NCI-H526 treated with DMSO at 0.1 percent for 48 hours (cell line): ENCODE measurements around the gene C19orf81.

Experiments
- DNase-seq: peaks from one replicate; lab custom pipeline; 2025; lab: John Stamatoyannopoulos, UW

C19orf81 gene

DNA sequence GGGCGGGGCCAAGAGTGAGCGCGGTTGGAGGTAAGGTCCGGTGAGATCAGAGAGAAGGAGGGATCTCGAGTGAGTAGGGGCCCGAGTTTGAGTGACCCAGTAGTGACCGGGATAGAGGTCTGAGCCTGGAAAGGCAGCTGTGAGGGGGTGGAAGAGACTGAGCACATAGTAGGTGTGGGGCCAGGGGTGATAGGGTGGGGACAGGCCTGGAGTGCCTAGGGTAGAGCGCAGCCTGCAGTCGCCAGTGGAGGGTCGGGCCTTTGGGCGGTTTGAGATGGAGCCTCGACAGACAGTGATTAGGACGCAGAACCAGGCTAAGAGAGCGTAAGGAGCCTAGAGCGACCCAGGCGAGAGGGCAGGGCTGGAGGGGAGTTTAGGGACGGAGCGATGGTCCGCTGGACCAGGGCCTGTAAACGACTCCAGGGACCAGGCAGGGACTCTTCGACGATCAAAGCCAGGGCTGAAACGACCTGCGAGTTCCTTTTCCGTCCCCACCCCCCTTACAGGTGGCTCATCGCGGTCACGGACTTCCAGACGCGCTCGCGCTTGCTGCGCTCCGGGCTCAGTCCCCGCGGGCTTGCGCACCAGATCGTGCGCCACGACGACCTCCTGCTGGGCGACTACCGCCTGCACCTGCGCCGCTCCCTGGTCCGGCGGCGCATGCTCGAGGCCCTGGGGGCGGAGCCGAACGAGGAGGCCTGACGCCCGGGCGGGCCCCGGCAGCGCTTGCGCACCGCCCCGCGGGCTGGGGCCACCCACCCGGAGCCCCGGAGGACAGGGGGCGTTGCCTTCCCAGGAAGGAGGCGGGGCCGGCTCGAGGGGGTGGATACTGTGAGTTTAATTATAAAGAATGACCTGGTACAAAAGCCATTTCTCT is 9.4 kb downstream of the C19orf81 start:
- no peak for DNase-seq

DNA sequence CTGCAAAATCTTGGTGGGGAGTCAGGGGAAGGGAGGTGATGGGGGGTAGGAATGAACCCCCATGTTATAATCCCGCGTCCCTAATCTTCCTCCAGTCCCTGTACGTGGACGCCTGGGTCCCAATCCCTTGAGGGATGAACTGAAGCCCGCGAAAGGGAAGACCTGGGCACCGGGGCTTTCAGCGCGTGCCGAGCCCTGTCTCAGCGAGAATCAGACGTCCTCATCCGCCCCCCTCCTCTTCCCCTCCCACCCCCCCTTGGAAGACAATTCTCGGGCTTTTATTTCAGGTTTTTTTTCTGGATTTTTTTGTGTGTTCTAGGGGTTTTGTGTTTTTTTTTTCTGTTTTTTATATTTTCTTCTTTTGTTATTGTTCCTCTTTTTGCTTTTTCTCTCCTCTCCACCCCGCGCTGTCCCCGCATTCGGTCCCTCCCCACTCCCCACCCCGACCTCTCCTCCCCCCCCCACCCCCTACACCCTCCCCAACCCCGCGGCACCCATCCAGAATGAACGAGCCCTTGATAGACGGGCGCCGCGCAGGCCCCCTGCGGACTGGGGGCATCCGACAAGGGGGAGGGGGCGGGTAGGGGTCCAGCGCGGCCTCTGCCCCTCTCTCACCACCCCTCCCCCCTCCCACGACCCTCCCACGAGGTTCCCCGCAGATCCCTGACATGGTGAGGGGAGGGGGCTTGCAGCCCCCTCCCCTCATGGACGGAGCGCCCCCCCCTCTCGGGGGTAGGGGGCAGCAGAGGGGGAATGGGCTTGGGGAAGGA is 10.3 kb downstream of the C19orf81 start:
- DNase-seq, result no peak

DNA sequence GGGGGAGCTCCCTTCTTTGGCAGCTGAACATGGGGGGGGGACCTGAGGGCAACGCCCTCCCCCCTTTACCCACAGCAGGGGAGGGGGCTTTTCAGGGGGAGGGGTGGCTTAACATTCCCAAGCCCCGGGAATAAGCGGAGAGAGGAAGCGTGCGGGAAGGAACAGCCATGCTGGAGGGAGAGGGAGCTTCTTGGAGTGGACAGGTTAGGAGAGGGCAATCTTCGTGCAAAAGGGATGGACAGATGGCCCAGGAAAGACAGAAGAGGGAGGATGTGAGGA is 10.8 kb downstream of the C19orf81 start:
- no peak for DNase-seq

- no peak for DNase-seq
Observed at GRCh38 chr19:50661023-50661422, 11.8 kb downstream of the C19orf81 start.

DNA sequence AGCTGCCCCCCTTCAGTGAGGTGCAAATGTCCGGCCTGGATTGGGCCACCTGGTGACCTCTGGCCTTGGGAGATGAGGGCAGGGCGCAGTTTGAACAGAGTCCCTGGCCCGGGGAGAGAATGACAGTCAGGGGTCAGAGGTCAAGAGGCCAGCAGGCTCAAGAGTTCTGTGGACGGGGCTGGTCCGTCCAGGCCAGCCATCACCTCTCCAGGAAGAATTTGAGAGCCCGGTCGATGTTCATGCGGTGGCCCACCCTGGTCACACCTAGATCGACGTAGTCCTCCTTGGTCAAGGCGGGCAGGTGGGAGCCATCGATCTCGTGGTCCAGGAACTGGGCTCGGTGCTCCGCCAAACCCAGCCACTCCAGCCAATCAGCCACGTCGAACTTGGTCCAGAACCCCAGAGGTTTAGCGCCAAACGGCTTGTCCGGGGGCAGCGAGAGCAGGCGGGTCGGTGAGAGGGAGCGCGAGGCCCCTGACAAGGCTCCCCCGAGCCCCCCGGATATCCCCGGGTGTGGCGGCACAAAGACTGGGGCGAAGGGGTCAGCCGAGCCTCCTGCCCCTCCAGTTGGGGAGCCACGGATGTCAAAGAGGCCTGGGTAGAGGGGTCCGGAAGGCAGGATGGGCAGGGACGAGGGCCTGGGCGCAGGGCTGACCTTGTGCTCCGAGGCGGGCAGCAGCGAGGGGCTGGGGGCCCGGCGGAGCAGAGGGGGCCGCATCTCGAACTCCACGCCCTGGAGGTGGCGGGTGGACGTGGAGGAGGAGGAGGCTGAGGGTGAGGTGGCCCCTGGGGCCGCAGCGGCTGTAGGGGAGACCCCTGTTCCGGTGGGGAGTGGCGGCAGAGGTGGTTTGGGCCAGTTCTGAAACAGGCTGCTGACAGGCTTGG is 12.8 kb downstream of the C19orf81 start:
- no peak for DNase-seq

DNA sequence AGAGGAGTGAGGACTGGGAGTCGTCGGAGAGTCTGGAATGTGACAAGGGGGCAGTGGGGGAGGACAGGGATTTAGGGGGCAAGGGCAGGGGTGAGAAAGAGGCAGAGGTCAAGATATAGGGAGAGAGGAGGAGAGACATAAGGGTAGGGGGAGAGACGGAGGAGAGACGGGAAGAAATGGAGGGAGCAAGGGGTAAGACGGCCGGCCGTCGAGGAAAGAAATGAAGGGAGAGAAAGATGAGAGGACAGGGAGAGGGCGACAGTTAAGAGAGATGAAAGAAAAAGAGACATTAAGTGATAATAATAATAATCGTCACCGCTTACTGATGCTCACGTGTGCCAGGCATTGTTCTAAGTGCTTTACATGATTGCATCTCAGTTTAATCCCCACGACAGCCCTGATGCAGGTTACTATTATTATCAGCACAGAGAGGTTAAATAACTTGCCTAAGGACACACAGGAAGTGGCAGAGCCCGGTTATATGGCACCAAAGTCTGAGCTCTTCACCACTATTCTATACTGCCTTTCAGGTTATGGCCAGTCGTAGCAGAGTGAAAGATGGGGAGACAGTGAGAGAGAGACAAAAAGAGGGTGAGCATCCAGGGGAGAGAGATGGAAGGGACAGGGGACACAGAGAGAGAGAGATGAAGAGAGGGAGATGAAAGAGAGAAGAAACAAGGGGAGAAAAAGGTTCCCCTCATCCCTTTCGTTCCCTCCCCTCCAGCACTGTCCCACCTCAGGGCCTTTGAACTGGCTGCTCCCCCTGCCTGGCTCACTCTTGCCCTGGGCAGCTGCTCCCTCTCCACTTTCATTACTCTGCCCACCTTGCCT is 13.6 kb downstream of the C19orf81 start:
- no peak for DNase-seq

DNA sequence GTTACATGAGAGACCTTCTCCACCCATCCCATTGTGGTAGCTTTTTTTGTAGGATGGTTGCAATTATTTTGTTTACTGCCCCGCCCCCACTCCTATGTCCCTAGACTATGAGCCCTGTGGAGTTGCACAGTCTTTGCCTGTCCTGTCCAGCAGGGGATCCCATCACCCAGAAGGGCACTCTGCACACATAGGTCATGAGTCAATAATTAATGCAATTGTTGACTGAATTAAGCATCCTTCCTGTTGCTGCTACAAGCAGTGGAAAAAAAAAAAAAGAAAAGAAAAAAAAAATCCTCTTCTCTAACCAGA is 14.2 kb downstream of the C19orf81 start:
- no peak for DNase-seq

GRCh38 chr19:50664204-50664603 is 15.0 kb downstream of the C19orf81 start:
- DNase-seq, result no peak

DNA sequence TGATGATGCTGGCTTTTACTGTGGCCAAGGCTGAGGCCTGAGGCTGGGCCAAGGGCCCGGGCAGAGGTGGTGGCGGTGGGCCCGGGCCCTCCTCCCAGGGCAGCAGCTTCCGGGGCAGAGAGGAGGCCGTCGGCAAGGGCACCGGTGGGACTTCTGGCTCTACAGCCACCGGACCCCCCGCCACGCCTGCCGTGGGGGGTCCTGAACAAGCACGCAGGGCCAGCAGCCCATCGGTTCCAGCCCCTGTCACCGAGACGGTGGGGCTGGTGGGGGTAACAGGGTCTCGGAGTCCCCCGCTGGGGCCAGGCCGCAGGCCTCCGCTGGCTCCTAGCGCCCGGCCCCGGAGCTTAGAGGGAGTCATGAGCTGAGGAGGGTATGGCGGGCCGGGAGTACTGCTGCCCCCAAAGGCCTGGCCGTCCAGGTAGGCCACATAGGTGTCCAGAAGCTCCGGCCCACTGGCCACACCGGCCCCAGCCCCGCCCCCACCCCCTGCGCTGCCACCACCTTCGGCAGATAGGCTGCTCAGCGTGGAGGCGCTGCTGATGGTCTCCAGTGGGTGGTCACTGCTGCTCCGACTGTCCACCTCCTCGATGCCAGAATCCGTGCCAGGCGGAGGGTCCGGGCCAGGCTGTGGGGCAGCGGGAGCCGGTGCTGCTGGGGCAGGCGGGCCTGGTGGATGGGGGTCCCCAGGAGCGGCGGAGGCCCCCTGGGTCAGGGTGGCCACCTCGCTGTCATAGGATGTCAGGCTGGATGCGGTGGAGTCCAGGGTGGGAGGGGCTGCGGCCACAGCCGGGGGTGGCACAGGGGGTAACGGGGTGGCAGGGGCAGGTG is 17.3 kb downstream of the C19orf81 start:
- no peak for DNase-seq

DNA sequence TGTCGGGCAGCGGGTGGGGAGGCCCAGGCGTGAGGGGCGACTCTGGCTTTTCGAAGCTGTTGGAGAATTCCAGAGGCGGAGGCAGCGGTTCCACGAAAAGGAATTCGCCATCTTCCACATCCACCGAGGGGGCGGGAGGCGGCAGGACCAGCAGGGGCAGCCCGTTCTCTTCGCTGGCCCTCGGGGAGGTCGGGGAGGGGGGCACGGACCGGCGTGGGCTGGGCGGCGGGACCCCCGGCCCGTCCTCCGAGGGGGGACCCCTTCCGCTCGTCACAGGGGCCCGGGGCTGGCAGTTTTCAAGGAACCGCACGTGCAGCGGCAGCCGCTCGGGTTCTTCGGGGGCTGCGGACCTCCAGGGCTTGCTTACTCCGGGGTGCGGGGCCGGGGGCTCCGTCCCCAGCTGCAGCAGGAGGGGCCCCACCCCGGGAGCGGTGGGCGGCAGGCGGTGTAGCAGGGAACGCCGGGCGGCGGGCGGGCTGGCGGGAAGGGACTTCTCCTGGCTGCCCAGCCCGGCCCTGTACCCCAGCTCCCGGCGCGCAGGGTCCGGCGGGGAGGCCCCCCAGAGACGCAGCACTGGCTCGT is 18.0 kb downstream of the C19orf81 start:
- no peak for DNase-seq

DNA sequence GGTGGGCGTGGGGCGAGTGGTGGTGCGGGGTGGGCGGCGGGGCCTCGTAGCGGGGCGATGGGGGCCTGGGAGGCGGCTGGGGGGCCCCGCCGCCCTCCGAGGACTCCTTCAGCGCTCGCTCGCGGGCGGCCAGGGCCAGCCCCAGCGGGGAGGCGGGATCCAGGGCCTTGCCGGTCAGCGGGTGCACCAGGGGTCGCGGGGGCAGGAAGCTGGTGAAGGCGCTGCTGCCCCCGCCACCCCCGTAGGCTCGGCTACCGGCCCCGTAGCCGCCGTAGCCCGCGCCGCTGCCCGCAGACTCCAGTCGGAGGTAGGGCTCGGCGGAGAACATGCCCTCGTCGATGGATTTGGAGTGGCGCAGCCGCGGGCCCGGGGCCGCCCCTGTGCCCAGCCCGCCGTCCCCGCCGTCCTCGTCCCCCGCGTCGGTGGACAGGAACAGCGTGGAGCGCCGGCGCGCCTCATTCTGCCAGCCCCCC is 18.6 kb downstream of the C19orf81 start:
- no peak for DNase-seq

- no peak for DNase-seq
Observed at GRCh38 chr19:50668416-50668815, 19.2 kb downstream of the C19orf81 start.

DNA sequence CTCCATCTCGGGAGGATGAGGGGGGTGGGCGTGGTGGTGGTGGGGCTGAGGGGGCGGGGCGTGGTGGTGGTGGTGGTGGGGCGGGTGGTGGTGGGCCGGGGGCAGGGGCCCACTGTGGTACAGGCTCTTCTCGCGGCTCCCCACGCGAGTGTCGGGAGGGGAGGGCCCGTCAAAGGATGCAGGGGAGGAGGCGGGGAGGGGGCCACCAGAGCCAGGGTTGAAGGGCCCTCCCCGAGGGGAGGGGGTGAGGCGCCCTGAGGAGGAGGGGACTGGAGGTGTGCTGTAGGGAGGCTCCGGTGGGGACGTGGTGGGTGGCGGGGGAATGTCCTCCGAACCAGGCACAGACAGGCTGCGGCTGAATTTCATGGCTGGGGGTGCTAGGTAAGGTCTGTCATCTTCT is 19.6 kb downstream of the C19orf81 start:
- no peak for DNase-seq

GRCh38 chr19:50669302-50670101 is 20.3 kb downstream of the C19orf81 start:
- no peak for DNase-seq

- DNase-seq, result no peak
Observed at GRCh38 chr19:50670102-50670380, 20.8 kb downstream of the C19orf81 start.

GRCh38 chr19:50673118-50673517 is 23.9 kb downstream of the C19orf81 start:
- DNase-seq, result no peak

DNA sequence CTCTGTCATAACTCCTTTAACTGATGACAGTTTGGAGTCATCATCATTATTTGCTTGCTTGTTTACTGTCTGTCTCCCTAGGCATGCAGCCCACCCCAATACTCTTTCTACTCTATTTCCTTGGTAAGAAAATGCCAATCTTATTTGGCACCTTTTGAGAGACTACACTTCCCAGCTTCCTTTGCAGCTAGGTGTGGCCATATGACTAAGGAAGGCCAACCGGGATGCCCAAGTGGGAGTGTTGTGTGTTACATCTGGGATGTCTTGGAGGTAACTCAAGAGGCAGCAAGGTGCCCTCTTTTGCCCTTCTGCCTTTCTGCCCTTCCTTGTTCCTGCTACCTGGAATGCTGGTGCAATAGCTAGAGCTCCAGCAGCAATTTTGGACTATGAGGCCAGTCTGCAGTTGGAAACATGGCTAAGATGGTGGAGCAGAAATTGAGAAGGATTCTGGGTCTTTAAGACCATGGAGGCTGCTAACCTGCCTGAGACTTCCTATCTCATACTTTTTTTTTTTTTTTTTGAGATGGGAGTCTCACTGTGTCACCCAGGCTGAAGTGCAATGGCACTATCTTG is 27.5 kb downstream of the C19orf81 start:
- no peak for DNase-seq

DNA sequence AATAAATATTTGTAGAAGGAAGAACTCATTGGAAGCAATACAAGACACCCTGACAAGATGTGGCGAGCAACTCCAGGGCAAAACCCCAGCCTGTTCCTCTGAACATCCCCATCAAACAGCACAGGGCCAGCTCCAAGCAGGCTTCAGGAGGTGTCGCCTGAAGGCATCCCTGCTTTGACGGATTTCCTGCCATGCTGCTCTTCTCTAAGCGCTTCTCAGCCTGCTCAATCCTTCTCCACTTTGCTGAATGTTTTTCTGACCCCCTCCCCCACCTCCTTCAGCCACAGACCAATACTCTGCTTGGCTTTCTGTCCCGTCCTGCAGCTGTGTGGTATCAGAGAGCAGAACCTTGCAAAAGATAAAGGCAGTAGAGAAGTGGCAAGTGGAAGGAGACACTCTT is 28.4 kb downstream of the C19orf81 start:
- DNase-seq, result no peak

DNA sequence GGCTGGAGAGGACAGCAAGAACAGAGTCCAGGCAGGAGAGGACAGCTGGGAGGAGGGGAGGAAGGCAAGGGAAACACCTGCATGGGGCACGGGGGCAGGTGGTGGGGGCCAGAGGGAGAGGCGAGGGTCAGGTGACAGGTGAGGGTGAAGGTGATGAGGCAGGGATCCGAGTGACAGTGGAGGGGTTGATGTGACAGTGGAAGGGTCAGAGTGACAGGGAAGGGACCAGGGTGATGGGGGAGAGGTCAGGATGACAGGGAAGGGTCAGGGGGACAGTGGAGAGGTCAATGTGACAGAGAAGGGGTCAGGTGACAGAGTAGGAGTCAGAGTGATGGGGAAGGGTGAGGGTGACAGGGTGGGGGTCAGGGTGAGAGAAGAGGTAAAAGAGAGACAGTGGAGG is 29.1 kb downstream of the C19orf81 start:
- DNase-seq, result no peak
